ENCODE data around the gene BIRC6.
"Not testable (repeated sequence)": the region's sequence is repeated elsewhere in the genome, so short reads cannot be mapped to it uniquely, and the experiment has no call there.

BIRC6 gene

DNA sequence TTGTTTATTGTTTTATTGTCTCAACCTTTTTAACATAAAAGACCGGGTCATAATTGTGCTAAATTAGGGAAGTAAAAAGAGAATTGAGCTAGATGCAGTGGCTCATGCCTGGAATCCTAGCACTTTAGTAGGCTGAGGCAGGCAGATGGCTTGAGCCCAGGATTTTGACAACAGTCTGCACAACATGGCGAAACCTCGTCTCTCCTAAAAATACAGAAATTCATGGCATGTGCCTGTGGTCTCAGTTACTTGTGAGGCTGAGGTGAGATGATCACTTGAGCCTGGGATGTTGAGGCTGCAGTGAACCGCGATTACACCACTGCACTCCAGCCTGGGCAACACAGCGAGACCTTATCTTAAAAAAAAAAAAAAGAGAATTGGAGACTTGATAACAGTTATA, 166.9 kb downstream of the BIRC6 start:
- peaks cover 23 to 57% of the 10 kb centered on the region in 2 donors for H3K36me3 ChIP-seq (ENCODE audit: control insufficient read depth in 1 of 2, insufficient read depth in 2 of 2, low read length in 2 of 2)
- no peaks in the 10 kb centered on the region for H3K27me3 ChIP-seq (ENCODE audit: control insufficient read depth in 1 of 2, insufficient read depth in 2 of 2, low read length in 2 of 2)
- H3K9ac ChIP-seq (ENCODE audit: low read depth in 1 of 2, low read length in 2 of 2): no peak overlapping the region

DNA sequence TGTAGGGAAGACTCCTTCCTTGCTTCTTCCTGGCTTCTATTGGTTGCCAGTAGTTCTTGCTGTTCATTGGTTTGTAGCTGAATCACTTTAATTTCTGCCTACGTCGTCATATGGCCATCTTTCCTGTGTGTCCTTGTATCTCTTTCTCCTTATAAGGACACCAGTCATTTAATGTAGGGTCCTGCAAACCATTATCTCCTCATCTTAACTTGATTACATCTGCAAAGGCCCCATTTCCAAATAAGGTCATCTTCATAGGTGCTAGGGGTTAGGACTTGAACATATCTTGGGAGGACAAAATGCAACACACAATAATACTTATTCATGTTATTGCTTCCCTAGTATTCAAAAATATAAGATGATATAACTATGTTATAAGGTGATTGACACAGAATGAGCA, 175.5 kb downstream of the BIRC6 start:
- Histone ChIP-seq H3K4me3 (ENCODE audit: low read depth in 1 of 2, low read length in 2 of 2) (no peak overlapping the region), H3K27me3 (ENCODE audit: control insufficient read depth in 1 of 2, insufficient read depth in 2 of 2, low read length in 2 of 2) (no peaks in the 10 kb centered on the region), H3K36me3 (ENCODE audit: control insufficient read depth in 1 of 2, insufficient read depth in 2 of 2, low read length in 2 of 2) (peaks cover 22 to 48% of the 10 kb centered on the region in 2 donors), H3K9ac (ENCODE audit: low read depth in 1 of 2, low read length in 2 of 2) (no peak overlapping the region), H3K9me3 (ENCODE audit: control insufficient read depth in 1 of 2, low read length in 2 of 2) (no peaks in the 10 kb centered on the region), H3K27ac (ENCODE audit: low read depth, low read length) (no peak overlapping the region), H3K4me1 (ENCODE audit: control insufficient read depth in 1 of 2, insufficient read depth in 2 of 2, low read length in 2 of 2) (no peaks in the 10 kb centered on the region)

More for the DNA sequence above, 166.9 kb downstream of the BIRC6 start:
- Histone ChIP-seq H3K27ac (ENCODE audit: low read depth, low read length) (no peak overlapping the region), H3K9me3 (ENCODE audit: control insufficient read depth in 1 of 2, low read length in 2 of 2) (no peaks in the 10 kb centered on the region), H3K4me1 (ENCODE audit: control insufficient read depth in 1 of 2, insufficient read depth in 2 of 2, low read length in 2 of 2) (no peaks in the 10 kb centered on the region), H3K4me3 (ENCODE audit: low read depth in 1 of 2, low read length in 2 of 2) (no peak overlapping the region)

DNA sequence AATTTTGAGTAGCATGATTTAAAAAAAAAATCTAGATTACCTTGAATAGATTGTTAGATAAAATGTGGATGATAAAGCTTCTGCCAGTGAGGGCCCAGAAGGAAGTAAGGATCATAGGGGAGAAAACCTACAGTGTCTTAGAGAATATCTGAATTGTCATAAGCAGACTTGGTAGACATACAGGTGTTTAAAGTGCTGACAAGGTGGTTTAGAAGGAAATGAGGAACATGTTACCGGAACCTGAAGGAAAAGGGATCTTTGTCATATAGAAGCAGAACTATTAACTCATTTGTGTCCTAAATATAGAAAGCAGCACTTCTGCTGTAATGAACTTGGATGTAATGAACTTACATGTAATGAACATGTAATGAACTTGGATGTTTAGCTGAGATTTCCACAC, 176.1 kb downstream of the BIRC6 start:
- Histone ChIP-seq H3K27me3 (ENCODE audit: control insufficient read depth in 1 of 2, insufficient read depth in 2 of 2, low read length in 2 of 2) (no peaks in the 10 kb centered on the region), H3K4me1 (ENCODE audit: control insufficient read depth in 1 of 2, insufficient read depth in 2 of 2, low read length in 2 of 2) (no peaks in the 10 kb centered on the region), H3K36me3 (ENCODE audit: control insufficient read depth in 1 of 2, insufficient read depth in 2 of 2, low read length in 2 of 2) (peaks cover 22 to 42% of the 10 kb centered on the region in 2 donors), H3K4me3 (ENCODE audit: low read depth in 1 of 2, low read length in 2 of 2) (no peak overlapping the region), H3K27ac (ENCODE audit: low read depth, low read length) (no peak overlapping the region), H3K9ac (ENCODE audit: low read depth in 1 of 2, low read length in 2 of 2) (no peak overlapping the region), H3K9me3 (ENCODE audit: control insufficient read depth in 1 of 2, low read length in 2 of 2) (no peaks in the 10 kb centered on the region)

DNA sequence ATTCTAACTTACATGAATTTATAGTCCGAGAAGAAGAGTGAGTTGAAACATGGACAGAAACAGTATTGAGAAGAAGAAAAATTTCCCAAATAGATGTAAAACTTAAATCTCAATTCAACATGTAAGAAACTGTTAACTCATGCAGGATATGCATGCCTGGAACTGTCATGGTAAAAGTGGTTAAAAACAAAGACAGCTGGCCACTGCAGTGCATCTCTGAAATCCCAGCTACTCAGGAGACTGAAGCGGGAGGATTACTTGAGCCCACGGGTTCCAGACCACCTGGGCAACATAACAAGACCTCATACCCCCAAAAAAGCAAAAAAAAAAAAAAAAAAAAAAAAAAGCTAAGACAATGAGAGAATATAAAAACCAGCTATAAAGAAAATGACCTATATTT, 178.0 kb downstream of the BIRC6 start:
- no peak overlapping the region for H3K27ac ChIP-seq (ENCODE audit: low read depth, low read length)
- H3K27me3 ChIP-seq (ENCODE audit: control insufficient read depth in 1 of 2, insufficient read depth in 2 of 2, low read length in 2 of 2): no peaks in the 10 kb centered on the region
- H3K4me3 ChIP-seq (ENCODE audit: low read depth in 1 of 2, low read length in 2 of 2): no peak overlapping the region
- H3K9me3 ChIP-seq (ENCODE audit: control insufficient read depth in 1 of 2, low read length in 2 of 2): no peaks in the 10 kb centered on the region
- peaks cover 22 to 44% of the 10 kb centered on the region in 2 donors for H3K36me3 ChIP-seq (ENCODE audit: control insufficient read depth in 1 of 2, insufficient read depth in 2 of 2, low read length in 2 of 2)
- H3K4me1 ChIP-seq (ENCODE audit: control insufficient read depth in 1 of 2, insufficient read depth in 2 of 2, low read length in 2 of 2): no peaks in the 10 kb centered on the region
- no peak overlapping the region for H3K9ac ChIP-seq (ENCODE audit: low read depth in 1 of 2, low read length in 2 of 2)

DNA sequence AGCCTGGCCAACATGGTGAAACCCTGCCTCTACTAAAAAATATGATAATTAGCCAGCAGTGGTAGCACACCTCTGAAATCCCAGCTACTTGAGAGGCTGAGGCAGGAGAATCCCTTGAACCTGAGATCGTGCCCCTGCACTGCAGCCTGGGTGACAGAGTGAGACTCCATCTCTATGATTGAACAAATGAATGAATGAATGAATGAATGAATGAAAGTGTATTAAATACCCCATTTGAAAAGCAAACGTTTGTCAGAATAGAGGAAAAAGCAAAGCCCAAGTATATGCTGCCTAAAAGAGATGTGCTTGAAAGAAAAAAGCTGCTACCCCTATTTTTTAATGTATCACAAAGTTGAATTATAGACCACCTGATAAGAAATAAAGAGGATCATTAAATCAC, 181.9 kb downstream of the BIRC6 start:
- Histone ChIP-seq H3K4me3 (ENCODE audit: low read depth in 1 of 2, low read length in 2 of 2) (no peak overlapping the region), H3K9me3 (ENCODE audit: control insufficient read depth in 1 of 2, low read length in 2 of 2) (no peaks in the 10 kb centered on the region), H3K36me3 (ENCODE audit: control insufficient read depth in 1 of 2, insufficient read depth in 2 of 2, low read length in 2 of 2) (peaks cover 5 to 20% of the 10 kb centered on the region in 2 donors), H3K4me1 (ENCODE audit: control insufficient read depth in 1 of 2, insufficient read depth in 2 of 2, low read length in 2 of 2) (no peaks in the 10 kb centered on the region), H3K9ac (ENCODE audit: low read depth in 1 of 2, low read length in 2 of 2) (no peak overlapping the region), H3K27me3 (ENCODE audit: control insufficient read depth in 1 of 2, insufficient read depth in 2 of 2, low read length in 2 of 2) (no peaks in the 10 kb centered on the region), H3K27ac (ENCODE audit: low read depth, low read length) (no peak overlapping the region)

DNA sequence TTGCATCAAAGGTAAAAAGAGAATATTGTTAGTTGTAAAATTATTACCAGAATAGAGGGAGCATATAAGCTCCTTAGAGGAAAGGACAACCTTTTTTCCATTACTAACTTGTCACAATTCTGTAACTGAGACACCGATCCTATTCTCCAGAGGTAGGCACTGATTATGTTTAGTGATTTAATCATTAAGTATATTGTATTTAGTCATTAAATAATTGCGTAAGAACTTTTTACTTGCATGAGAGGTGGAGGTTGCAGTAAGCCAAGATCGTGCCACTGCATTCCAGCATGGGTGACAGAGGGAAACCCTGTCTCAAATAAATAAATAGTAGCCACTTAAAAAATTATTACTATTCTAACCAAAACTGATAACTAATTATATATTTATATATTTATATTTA, 195.7 kb downstream of the BIRC6 start:
- H3K4me3 ChIP-seq (ENCODE audit: low read depth in 1 of 2, low read length in 2 of 2); H3K27ac ChIP-seq (ENCODE audit: low read depth, low read length); H3K9me3 ChIP-seq (ENCODE audit: control insufficient read depth in 1 of 2, low read length in 2 of 2); H3K9ac ChIP-seq (ENCODE audit: low read depth in 1 of 2, low read length in 2 of 2); H3K4me1 ChIP-seq (ENCODE audit: control insufficient read depth in 1 of 2, insufficient read depth in 2 of 2, low read length in 2 of 2); H3K27me3 ChIP-seq (ENCODE audit: control insufficient read depth in 1 of 2, insufficient read depth in 2 of 2, low read length in 2 of 2): not testable (repeated sequence)
- peaks cover 3 to 20% of the 10 kb centered on the region in 2 donors for H3K36me3 ChIP-seq (ENCODE audit: control insufficient read depth in 1 of 2, insufficient read depth in 2 of 2, low read length in 2 of 2)

DNA sequence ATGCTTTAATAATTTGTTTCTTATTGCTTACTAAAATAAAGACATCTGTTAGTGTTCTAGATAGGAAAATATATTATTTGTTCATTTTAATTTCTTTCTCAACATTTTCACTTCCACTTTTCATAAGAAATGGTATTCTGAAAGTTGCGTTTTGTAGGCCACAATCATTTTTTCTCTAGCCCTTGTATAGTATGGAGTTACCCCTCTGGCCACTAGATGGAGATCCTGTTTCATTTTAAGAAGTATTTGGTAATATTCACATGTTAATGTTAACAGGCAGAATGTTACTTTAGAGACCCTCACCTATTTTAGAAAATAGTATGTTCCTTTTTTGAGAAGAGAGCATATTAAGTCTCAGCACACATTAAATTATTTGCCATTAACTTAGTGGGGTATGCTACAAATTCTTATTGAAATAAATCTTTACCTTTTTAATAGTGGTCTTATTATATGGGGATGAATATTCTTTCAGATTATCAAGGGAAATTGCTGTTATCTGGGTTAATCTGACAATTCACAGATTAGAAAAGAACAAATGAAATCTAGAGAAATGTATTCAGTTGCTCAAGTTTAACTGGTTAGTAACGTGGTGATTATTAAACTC, 197.1 kb downstream of the BIRC6 start:
- H3K27me3 ChIP-seq (ENCODE audit: control insufficient read depth in 1 of 2, insufficient read depth in 2 of 2, low read length in 2 of 2): no peaks in the 10 kb centered on the region
- no peaks in the 10 kb centered on the region for H3K4me1 ChIP-seq (ENCODE audit: control insufficient read depth in 1 of 2, insufficient read depth in 2 of 2, low read length in 2 of 2)
- H3K9me3 ChIP-seq (ENCODE audit: control insufficient read depth in 1 of 2, low read length in 2 of 2): no peaks in the 10 kb centered on the region
- H3K4me3 ChIP-seq (ENCODE audit: low read depth in 1 of 2, low read length in 2 of 2): no peak overlapping the region
- no peak overlapping the region for H3K9ac ChIP-seq (ENCODE audit: low read depth in 1 of 2, low read length in 2 of 2)
- H3K27ac ChIP-seq (ENCODE audit: low read depth, low read length): no peak overlapping the region
- H3K36me3 ChIP-seq (ENCODE audit: control insufficient read depth in 1 of 2, insufficient read depth in 2 of 2, low read length in 2 of 2): peaks cover 3 to 14% of the 10 kb centered on the region in 2 donors

DNA sequence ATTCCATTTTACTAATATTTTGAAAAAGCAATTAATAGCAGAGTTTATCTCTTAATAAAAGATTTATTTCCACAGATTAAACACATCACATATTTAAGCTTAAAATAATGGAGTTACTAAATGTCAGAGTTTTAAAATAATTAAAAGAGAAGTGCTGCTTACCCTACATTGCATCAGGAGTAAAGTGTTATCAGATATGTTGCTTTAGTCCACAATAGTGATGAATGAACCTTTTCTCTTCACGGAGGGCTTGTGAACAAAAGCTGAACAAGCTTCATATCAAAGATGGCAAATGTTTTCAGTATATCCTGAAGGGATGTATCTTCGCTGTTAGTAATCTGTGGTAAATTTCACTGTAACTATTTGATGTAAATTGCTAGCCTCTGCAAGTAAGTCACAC, 201.7 kb downstream of the BIRC6 start:
- Histone ChIP-seq H3K9ac (ENCODE audit: low read depth in 1 of 2, low read length in 2 of 2) (no peak overlapping the region), H3K4me1 (ENCODE audit: control insufficient read depth in 1 of 2, insufficient read depth in 2 of 2, low read length in 2 of 2) (no peaks in the 10 kb centered on the region), H3K36me3 (ENCODE audit: control insufficient read depth in 1 of 2, insufficient read depth in 2 of 2, low read length in 2 of 2) (peaks cover 0 to 11% of the 10 kb centered on the region in 2 donors), H3K9me3 (ENCODE audit: control insufficient read depth in 1 of 2, low read length in 2 of 2) (no peaks in the 10 kb centered on the region), H3K4me3 (ENCODE audit: low read depth in 1 of 2, low read length in 2 of 2) (no peak overlapping the region), H3K27ac (ENCODE audit: low read depth, low read length) (no peak overlapping the region), H3K27me3 (ENCODE audit: control insufficient read depth in 1 of 2, insufficient read depth in 2 of 2, low read length in 2 of 2) (no peaks in the 10 kb centered on the region)

DNA sequence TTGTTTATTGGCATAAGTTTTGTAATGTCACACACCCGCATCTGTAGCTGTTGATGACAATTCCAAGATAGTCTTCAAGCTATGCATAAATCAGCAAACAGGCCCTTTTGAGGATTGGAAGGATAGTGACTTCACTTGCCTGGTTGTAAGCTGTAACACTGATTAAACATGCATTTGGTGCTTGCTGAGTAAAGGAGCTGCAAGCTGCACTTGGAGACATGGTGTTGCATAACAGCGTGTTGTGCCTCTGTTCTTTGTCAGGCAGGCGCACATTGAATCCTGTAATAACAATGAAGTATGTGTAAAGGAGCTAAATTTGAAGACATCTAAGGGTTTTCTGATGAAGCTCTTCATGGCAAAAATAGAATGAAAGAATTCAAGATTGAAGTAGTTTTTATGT, 202.3 kb downstream of the BIRC6 start:
- Histone ChIP-seq H3K9ac (ENCODE audit: low read depth in 1 of 2, low read length in 2 of 2) (no peak overlapping the region), H3K4me1 (ENCODE audit: control insufficient read depth in 1 of 2, insufficient read depth in 2 of 2, low read length in 2 of 2) (no peaks in the 10 kb centered on the region), H3K27ac (ENCODE audit: low read depth, low read length) (no peak overlapping the region), H3K4me3 (ENCODE audit: low read depth in 1 of 2, low read length in 2 of 2) (no peak overlapping the region), H3K27me3 (ENCODE audit: control insufficient read depth in 1 of 2, insufficient read depth in 2 of 2, low read length in 2 of 2) (no peaks in the 10 kb centered on the region), H3K36me3 (ENCODE audit: control insufficient read depth in 1 of 2, insufficient read depth in 2 of 2, low read length in 2 of 2) (peaks cover under 1 to 11% of the 10 kb centered on the region in 2 donors), H3K9me3 (ENCODE audit: control insufficient read depth in 1 of 2, low read length in 2 of 2) (no peaks in the 10 kb centered on the region)

DNA sequence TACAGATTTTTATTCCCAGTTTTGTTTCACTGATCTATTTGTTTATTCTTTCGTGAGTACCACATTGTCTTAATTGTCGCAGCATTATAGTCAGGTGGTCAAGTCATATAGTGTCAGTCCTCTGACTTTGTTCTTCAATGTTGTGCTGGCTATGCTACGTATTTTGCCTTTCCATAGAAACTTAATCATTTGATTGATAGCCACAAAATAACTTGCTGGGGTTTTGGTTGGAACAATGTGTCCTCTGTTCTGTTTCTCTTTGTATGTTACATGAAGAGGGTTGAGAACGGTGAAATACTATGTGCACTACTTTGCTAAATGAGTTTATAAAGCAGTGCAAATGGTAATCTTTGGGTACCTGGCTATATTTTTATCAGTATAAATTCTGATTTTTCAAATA, 206.1 kb downstream of the BIRC6 start:
- no peak overlapping the region for H3K9ac ChIP-seq (ENCODE audit: low read depth in 1 of 2, low read length in 2 of 2)
- H3K4me1 ChIP-seq (ENCODE audit: control insufficient read depth in 1 of 2, insufficient read depth in 2 of 2, low read length in 2 of 2): no peaks in the 10 kb centered on the region
- no peak overlapping the region for H3K27ac ChIP-seq (ENCODE audit: low read depth, low read length)
- no peaks in the 10 kb centered on the region for H3K27me3 ChIP-seq (ENCODE audit: control insufficient read depth in 1 of 2, insufficient read depth in 2 of 2, low read length in 2 of 2)
- H3K4me3 ChIP-seq (ENCODE audit: low read depth in 1 of 2, low read length in 2 of 2): no peak overlapping the region
- H3K36me3 ChIP-seq (ENCODE audit: control insufficient read depth in 1 of 2, insufficient read depth in 2 of 2, low read length in 2 of 2): peaks cover 8 to 20% of the 10 kb centered on the region in 2 donors
- no peaks in the 10 kb centered on the region for H3K9me3 ChIP-seq (ENCODE audit: control insufficient read depth in 1 of 2, low read length in 2 of 2)

Measured in duodenal mucosa (tissue), 2 donors.